ENCODE results near the gene TRMT1L.

Gene TRMT1L

DNA sequence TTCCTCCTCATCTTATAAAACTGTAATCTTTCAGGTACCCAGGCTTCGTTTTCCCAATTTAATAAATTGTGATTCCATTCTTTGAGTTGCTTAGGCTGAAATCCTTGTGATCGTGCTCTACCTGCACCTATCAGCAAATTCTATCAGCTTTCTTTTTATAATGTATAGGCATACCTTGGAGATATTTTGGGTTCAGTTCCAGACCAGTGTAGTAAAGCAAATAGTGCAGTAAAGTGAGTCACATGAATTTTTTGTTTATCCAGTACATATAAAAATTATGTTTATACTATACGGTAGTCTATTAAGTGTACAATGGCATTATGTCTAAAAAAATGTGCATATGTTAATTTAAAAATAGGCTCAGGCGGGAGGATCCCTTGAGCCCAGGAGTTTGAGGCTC is 5.7 kb upstream of the TRMT1L start:
- H3K4me3 ChIP-seq (replicated peaks in 1 of 2; ENCODE audit: low read depth in 2 of 2, low read length in 2 of 2): no peak overlapping the region
- TF ChIP-seq, protein P1, sequence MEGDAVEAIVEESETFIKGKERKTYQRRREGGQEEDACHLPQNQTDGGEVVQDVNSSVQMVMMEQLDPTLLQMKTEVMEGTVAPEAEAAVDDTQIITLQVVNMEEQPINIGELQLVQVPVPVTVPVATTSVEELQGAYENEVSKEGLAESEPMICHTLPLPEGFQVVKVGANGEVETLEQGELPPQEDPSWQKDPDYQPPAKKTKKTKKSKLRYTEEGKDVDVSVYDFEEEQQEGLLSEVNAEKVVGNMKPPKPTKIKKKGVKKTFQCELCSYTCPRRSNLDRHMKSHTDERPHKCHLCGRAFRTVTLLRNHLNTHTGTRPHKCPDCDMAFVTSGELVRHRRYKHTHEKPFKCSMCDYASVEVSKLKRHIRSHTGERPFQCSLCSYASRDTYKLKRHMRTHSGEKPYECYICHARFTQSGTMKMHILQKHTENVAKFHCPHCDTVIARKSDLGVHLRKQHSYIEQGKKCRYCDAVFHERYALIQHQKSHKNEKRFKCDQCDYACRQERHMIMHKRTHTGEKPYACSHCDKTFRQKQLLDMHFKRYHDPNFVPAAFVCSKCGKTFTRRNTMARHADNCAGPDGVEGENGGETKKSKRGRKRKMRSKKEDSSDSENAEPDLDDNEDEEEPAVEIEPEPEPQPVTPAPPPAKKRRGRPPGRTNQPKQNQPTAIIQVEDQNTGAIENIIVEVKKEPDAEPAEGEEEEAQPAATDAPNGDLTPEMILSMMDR (IDR thresholded peaks at IDR 0.05; ENCODE audit: low read depth, low read length): no peak
- no peak for DNase-seq (ENCODE audit: low read depth in 2 of 2)

DNA sequence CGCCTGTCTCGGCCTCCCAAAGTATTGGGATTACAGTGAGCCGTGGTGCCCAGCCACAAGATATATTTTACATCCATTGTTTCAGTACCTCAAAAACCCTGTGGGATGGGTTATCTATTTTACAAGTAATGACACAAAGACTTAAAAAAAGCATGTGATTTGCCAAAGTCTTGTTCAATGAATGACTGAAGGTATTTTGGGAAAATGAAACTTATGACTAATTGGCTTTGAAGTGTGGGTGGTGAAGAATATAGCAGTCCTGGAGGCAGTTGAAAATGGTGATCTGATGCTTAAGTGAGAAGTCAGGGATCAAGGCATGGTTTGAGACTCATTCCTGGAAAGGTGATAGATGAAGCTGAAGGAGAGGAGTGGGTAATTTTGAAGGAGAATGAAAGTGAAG is 3.2 kb upstream of the TRMT1L start:
- DNase-seq (ENCODE audit: low read depth in 2 of 2): peak in 1 of 2 donors; percentile 22
- TF ChIP-seq, protein P1 (IDR thresholded peaks at IDR 0.05; ENCODE audit: low read depth, low read length): no peak

DNA sequence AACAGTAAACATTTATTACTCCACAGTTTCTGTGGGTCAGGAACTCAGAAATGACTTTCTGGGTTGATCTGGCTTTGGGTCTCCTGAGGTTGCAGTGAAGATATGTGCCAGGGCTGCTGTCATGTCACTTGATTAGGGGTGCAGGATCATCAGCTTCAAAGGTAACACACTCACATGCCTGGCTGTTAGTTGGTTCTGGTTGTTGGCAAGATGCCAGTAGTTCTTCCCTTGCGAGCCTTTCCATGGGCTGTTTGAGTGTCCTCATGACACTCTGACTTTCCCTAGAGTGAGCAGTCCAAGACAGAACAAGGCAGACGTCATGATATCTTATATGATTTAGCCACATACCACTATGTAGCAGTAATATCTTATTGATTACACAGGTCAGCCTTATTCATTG is 2.0 kb upstream of the TRMT1L start:
- TF ChIP-seq, protein P1 (IDR thresholded peaks at IDR 0.05; ENCODE audit: low read depth, low read length): no peak
- peak; percentile 5 to 6 for DNase-seq (ENCODE audit: low read depth in 2 of 2)
- no peak overlapping the region for H3K4me3 ChIP-seq (replicated peaks in 1 of 2; ENCODE audit: low read depth in 2 of 2, low read length in 2 of 2)

More for the DNA sequence above, 3.2 kb upstream of the TRMT1L start:
- no peak overlapping the region for H3K4me3 ChIP-seq (replicated peaks in 1 of 2; ENCODE audit: low read depth in 2 of 2, low read length in 2 of 2)

DNA sequence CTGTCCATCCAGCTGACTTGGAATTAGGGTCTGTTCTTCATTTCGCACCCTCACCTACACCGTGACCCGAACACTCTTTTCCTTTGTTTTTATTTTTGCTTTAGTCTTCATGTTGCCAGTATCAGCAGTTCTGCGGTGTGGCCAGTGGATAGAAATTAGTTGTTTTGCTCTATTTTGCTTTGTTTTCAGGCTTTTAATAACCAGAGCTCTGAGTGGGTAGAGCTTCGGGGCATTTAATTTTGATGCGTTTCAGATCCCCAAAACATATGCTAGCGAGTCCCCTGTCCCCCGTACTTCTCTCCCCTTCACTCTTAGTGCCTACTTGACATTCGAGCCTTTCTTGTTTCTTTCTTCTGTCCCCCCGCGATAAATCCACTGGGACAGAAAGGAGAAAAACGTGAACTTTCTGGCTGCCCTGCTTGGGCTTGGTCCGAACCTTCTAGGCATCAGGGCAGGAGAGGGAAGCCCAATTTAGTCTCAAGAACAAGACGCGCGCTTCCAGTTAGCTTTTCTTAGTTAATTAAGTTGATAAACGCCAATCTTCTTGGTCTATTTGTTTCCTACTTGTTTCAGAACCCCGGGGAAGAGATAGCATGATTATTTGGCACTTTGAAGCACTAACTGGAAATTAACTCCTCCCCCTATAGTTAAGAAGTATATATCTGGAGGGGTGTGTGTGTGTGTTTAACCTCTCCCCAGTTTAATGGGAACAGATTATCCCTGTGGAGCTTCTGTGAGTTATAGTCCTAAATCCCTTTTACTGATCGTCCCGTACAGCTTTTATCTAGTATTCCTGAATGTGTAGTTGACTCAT is 1.1 kb upstream of the TRMT1L start:
- TF ChIP-seq, protein P1 (IDR thresholded peaks at IDR 0.05; ENCODE audit: low read depth, low read length): no peak
- peak; percentile 8 to 9 for DNase-seq (ENCODE audit: low read depth in 2 of 2)
- peak overlapping the region; percentile 71 to 78 for H3K4me3 ChIP-seq (replicated peaks in 1 of 2; ENCODE audit: low read depth in 2 of 2, low read length in 2 of 2)

DNA sequence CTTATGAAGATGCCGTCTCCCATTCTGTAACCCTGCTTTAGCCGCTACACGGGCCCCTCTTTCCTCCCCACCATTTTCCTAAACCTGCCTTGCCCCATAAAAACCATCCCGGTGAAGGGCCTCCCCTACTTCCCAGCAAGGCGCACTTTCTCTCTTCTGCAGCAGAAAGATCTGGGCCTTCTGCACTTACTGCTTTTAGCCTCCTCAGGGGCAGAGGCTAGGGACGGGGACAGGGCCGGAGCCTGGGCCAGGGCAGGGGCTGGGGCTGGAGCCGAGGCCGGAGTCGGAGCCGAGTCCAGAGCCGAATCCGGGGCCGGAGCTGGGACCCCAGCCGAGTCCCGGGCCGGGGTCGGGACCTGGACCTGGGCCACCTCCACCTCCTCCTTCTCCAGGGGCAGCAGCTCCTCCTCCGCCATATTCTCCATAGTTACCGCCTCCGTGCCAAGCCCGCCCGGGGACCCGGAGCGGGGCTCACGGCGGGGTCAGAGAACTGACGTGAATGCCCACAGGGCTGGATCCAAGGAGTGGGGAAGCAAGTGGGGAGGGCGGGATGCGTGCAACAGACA is 382 bp downstream of the TRMT1L start:
- peak overlapping the region; percentile 71 to 78 for H3K4me3 ChIP-seq (replicated peaks in 1 of 2; ENCODE audit: low read depth in 2 of 2, low read length in 2 of 2)
- TF ChIP-seq, protein P1 (IDR thresholded peaks at IDR 0.05; ENCODE audit: low read depth, low read length): no peak
- DNase-seq (ENCODE audit: low read depth in 2 of 2): no peak

DNA sequence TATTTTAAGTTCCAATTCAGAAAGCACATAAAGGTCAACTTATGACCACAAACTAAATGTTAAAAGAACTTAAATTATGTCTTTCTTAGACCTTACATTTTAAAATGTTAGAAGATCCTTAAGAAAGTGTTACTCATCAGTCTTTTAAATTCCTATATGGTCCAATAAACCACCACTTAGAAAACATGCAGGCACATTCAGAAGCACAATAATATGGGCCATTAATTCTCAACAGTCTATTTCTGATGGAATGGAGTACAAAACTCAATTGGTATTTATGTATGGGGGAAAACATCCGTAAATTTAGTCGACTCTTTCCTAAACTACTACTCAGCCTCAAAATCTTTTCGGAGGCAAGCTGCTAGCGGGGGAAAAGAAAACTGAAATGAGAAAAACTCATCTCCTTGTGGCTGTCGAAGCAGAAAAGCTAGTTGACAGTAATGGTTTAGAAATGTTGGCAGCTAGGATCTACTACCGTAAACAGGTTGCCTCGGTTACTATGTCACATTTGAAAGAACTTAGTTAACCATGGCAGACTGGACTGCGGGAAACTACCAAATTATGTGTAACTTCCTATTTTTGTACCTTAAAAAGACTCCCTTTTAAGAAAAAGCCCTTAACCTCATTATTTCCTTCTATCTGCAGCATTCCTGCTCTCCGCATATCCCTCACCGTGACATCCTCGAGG is 1.0 kb downstream of the TRMT1L start:
- TF ChIP-seq, protein P1 (IDR thresholded peaks at IDR 0.05; ENCODE audit: low read depth, low read length): no peak
- peak; percentile 34 to 58 for DNase-seq (ENCODE audit: low read depth in 2 of 2)

More for the DNA sequence above, 1.0 kb downstream of the TRMT1L start:
- H3K4me3 ChIP-seq (replicated peaks in 1 of 2; ENCODE audit: low read depth in 2 of 2, low read length in 2 of 2): peak overlapping the region; percentile 71 to 78

All from cardiac fibroblast (primary cell).